HK-2 (cell line): ENCODE measurements around the gene BTBD17.
A peak's percentile ranks its signal among the peaks of the same experiment; 100 is the strongest.
"Not testable (repeated sequence)": the region's sequence is repeated elsewhere in the genome, so short reads cannot be mapped to it uniquely, and the experiment has no call there.

Experiments
- DNase-seq: peaks from one replicate; pipeline ENCODE4 v3.0.0-alpha.2; 2018; ENCODE audit not compliant: unreplicated experiment

BTBD17 gene, protein sequence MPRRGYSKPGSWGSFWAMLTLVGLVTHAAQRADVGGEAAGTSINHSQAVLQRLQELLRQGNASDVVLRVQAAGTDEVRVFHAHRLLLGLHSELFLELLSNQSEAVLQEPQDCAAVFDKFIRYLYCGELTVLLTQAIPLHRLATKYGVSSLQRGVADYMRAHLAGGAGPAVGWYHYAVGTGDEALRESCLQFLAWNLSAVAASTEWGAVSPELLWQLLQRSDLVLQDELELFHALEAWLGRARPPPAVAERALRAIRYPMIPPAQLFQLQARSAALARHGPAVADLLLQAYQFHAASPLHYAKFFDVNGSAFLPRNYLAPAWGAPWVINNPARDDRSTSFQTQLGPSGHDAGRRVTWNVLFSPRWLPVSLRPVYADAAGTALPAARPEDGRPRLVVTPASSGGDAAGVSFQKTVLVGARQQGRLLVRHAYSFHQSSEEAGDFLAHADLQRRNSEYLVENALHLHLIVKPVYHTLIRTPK

DNA sequence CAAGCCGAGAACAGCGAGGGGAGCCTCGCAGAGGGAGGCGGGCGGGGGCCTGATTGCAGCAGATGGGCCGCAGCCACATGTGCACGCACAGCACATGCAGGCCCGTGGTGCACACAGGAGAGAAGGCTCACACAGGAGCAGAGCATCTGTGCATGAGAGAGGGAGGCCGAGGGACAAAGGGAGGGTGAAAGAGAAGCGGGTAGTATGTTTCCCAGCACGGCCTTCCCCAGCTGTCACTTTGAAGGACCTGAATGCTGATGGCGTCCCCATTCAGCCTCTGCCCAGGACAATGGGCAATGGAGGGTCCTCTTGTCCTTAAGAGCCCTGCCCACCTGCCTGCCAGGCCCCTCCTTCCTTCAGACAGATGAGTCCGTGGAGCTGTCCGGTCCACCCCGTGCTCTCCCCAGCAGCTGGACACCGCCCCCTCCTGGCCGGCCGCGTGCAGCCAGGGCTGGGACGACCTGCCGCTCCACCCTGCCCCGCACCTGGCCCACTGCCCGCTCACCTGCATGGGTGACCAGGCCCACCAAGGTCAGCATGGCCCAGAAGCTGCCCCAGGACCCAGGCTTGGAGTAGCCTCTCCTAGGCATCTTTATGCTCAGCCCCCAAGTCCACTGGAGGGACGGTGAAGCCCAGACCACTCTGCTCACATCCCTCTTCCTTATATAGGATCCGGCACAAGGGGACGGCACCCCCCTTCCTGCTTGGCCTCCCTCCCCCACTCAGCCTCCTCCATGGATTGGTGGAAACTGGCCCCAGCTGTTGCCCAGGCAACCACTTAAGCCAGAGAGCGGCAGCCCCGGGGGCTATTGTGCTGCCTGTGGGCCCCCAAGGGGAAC is at the start of gene BTBD17:
BTBD17 (minus strand) TSS at position 639 of the 839 bp plus-strand sequence; CDS start at position 590, 49 bp downstream.
- peak; percentile 31 for DNase-seq

DNA sequence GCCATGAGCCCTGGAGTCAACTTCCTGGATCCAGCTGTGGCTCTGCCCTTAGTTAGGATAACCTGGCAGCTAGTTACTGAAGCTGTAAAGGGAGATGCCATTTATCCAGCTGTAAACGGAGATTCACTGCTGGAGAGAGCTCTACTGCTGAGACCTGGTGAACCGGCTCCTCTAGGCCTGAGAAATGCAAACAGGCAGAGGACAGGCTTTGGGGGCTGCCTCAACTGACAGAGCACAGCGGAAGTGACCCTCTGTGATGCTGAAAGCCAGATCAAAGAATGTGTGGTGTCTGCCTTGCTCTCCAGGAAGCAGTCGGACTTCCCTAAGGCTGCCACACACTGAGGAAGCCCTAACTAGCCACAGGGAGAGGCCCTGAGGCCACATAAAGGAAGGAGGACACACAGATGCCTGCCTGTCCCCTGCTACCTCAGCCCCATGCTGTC is 48.4 kb upstream of the BTBD17 start:
- DNase-seq: no peak

DNA sequence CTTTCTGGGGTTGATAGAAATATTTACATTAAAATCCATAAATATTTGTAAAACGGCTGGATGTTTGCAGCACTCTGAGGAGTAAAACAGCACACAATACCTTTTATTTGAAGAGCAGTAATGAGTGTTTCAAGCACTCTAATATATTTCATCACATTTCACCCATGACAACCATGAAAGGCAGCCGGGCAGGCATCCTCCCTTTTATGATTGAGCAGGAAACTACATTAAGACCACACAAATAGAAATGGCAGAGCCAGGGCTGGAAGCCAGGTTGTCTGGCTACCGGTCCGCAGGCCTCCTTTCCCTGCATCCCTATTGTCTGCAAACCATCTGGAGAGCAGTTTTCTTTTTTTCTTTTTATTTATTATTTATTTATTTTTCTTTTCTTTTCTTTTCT is 47.1 kb upstream of the BTBD17 start:
- DNase-seq: no peak

DNA sequence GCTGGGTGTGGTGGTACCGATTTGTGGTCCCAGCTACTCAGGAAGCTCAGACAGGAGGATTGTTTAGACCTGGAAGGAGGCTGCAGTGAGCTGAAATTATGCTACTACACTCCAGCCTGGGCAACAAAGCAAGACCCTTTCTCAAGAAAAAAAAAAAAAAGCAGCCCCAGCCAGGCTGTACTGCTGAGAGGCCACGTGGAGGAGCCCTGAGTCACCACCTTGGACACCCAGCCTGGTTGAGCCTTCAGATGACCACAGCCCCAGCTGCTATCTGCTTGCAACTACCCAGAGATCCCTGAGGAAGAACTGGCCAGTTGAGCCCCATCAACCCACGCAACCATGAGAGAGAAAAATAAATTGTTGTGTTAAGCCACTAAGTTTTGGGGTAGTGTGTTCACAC is 46.6 kb upstream of the BTBD17 start:
- peak; percentile 54 for DNase-seq

DNA sequence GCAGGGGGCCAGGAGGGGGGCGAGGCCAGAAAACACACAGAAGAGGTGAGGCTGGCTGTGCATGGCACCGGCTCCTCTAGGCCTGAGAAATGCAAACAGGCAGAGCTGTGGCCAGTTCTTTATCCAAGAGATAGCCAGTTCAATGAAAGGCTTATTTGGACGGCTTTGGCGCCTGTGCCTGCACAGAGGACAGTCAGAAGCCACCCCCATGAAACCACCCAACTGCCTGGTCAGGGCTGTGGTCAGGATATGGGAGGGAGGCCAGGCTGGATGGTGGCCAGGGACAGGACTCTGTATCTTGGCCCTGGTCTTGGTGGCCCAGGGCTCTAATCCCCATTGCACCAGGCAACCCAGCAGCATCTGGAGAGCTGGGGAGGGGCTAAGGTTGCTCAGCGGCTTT is 45.7 kb upstream of the BTBD17 start:
- no peak for DNase-seq

DNA sequence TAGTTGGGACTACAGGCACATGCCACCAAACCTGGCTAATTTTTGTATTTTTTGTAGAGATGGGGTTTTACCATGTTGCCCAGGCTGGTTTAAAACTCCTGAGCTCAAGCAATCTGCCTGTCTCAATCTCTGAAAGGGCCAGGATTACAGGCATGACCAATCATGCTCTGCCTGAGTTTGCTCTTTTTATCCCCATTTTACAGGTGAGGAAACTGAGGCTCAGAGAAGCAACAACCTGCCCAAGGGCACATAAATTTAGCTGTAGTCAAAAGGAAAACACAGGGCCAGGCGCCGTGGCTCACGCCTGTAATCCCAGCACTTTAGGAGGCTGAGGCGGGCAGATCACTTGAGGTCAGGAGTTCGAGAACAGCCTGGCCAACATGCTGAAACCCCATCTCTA is 43.6 kb upstream of the BTBD17 start:
- DNase-seq: not testable (repeated sequence)

DNA sequence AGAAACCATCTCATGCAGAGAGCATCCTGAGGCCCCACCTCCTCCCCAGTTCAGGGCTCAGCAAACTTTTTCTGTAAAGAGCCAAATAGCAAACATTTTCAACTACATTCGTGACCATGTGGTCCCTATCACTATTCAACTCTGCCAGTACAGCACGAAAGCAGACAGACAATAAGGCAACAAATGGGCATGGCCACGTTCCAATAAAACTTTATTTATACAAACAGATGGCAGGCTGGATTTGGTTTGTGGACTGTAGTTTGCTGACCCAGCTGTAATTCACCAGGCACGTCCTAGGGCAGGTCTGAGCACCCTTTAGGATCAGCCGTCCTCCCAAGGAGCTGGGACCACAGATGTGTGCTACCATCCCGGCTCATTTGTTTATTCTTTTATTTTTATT is 43.1 kb upstream of the BTBD17 start:
- no peak for DNase-seq

DNA sequence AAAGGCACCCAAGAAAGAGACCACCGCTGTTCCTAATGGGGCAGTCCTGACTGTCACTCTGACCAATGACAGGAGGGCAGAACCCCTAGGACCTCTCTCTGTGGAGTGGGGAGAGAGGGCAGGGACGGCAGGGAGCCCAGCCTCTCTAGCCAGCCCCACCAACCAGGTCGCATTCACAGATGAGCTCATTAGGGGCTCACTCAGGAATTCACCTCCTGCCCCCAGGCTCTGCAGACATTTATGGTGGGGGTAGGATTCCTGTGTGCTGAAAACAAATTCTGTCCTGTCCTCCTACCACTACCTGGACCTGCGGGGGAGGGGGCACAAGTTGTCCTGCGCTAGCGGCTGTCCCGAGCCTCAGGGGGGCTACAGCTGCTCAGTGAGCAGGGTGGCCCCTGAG is 42.5 kb upstream of the BTBD17 start:
- no peak for DNase-seq

DNA sequence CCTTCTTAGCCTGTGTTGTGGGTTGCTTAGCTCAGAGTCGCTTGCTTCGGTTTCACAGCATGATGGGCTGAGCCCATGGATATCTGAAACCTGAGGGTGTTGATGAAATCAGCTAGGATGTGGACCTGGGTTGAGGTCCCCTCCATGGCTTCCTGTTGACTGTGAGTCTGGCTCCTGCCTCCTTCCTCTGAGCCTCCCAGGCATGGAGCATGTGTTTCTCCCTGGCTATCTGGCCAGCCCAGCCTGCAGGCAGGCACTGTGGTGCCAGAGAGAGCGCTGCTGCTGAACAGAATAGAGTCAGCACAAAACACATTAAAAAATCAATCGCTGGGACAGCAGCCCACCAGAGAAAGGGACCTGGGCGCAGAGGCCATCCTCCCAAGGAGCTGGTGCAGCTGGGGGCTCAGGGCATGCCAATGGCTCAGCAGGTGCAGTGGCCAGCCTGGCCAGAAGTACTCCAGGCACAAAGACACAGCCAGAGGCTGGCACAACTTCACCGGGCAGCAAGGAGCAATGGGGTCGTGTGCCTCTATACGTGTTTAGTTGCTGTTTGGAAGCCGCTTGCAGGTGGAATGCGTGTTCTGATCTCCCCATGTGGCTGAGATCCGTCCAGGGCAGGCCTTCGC is 42.0 kb upstream of the BTBD17 start:
- DNase-seq: no peak

DNA sequence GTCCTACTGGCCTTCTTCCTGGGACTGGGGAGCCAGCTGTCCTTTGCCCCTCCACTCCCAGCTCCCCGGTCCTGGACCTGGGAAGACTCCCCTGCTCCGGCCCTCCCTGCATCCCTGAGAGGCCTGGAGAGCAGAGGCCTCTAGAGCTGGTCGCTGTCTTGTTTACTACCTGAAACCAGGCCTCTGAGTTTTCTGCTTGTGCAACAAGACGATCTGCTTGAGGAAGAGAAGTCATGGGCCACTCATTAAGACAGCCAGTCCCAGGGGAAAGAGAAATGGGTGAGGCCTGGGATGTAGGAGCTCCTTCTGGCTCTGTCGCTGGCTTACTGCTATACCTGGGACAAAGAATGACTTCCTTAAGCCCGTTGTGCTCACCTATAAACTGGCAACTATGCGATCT is 40.4 kb upstream of the BTBD17 start:
- no peak for DNase-seq

DNA sequence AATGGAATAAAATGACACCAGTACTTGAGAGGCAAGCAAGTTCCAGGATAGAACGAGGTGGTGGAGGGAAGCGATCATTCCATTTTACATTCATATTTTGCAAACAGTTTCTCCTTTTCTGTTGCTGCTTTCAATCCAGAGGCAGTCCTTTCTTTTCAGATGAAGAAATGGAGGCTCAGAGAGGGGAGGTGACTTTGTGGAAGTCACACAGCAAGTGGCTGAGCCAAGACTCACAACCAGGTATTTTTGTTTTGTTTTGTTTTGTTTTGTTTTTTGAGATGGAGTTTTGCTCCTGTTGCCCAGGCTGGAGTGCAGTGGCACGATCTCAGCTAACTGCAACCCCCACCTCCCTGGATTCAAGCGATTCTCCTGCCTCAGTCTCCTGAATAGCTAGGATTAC is 34.9 kb upstream of the BTBD17 start:
- no peak for DNase-seq

DNA sequence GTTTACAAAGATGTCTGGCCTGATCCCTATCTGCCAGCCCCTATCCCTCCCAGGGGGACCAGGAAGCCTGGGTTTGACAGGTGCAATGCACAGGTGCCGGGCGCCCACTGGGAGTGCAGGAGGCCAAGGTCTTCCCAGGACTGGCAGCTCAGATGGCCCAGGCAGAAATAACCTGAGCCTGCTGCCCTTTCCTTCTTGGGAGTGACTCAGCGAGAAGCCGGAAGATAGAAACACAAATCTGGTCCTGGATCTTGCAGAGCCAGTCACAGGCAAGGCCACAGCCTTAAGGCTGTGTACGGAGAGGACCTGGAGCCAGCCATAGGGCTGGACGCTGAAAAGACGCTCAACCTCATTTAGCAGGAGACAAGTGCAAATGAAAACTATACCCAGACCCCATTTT is 33.3 kb upstream of the BTBD17 start:
- DNase-seq: no peak

DNA sequence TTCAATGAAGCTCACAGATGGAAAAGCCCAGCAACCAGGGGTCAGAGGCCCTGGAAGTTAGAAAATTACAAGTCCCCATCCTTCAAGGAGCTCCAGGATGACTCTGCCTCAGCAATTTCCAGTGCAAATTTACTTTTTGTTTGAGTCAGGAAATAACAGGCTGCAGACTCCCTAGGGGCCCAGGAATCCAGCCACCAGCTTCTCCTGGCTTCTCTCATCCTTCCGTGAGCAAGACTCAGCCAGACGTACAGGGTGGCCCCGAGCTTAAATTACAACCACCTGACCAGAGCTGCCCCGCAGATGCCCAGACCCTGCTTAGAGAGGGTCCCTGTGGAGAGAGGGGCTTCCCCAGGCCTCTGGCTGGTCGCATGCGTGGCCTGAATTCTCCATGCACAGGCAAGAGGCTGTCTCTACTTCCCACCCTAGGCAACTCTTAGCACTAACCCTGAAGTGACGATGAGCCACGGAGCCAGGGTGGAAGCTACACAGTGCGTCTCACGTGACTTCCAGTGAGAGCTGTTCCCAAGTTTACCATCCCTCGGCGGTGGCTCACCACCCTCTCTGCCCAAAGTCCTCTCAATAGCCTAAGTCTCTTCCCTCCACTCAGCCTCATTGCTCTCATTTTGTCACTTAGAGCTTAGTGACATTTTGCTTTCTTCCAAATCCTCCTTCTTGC is 32.7 kb upstream of the BTBD17 start:
- DNase-seq: no peak

DNA sequence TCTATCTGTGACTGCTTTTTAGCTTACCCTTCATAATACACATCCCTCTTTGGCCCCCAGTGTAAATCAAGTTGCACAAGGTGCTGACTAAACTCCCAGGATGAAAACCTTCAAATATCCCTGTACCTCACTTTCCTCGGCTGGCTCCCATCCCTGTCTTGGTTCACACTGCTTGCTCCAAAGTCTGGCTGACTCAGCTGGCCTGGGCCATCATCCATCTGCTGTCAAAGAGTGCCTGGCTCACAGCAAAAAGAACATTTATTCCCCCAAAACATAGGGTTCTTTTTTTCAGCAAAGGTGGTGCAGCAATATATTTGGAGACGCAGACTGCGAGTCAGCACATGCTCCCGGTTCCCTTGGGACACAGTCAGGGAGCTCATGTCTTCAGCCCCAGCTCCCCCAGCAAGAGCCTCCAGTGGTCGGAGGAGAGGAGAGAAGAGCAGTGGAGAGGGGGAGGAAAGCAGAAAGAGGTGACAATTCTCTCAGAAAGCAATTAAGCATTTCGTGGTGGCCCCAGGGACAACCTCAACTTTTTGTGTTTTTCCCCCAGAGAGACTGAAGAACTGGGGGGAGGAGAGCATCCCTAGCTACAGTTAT is 31.8 kb upstream of the BTBD17 start:
- no peak for DNase-seq

DNA sequence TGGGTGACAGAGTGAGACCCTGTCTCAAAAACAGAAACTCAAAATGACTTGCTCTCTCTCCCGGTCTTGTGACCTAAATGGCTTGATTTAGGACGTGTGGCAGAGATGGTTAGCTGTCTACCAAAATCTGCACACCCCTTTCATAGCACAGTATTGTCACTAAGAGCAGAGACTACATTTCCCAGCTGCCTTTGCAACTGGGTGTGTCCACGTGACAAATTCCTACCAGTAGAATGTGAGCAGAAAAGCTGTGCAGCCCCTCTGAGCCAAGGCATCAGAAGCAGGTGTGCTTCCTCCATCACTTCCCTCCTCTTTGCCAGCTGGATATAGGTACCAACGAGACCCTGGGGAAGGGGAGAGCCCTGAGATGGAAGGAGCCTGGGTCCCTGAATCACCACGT is 31.2 kb upstream of the BTBD17 start:
- DNase-seq: no peak

DNA sequence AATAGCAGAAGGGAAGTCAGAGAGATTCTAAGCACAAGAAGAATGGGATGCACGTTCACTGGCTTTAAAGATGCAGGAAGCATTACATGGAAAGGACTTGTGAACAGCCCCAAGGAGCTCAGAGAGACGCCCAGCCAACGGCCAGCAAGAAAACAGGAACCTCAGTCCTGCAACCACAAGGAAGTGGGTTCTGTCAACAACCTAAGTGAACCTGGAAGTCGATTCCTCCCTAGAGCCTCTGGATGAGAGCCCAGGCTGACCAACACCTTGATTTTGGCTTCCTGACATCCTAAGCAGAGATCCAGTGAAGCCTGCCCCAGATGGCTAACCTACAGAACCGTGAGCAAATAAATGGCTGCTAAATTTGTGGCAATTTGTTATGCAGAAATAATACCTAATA is 30.1 kb upstream of the BTBD17 start:
- no peak for DNase-seq

DNA sequence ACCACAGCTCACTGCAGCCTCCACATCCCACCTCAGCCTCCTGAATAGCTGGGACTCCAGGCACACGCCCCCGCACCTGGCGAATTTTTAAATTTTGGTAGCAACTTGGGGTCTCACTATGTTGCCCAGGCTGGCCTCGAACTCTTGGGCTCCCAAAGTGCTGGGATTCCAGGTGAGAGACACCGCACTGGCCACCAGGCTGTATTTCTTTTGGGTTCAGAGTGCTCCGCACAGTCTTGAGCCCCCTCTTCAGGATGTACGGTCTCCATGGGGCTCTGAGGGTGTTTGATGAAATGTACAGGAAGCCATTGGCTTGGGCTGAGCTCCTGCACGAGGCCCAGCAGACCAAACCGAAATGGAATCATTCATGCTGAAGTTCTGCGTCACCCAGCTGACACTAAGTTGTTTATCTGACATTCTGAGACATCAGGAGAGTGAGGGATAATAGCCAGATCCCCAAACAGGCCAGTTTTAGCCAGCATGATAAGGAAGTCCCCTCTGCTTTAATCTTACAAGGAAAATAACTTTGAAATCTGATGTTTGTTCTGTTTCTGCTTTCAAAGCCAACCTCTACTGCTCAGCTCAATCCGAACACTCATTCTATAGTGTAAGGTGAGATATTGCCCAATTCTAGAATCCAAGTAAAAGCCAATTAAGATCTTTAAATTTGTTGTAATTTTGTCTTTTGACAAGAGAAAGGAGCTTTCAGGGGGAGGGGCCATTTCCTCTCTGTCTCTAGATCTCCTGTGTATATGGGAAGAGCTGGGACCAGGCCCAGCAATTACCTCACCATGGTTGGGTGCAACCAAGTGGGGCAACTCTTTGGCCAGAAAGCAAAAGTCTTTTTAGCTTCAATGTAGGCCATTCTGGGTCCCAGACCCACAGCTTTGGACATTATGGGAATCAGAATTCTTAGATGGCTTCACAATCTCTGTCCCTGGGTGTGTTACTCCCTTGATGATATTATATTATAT is 29.3 kb upstream of the BTBD17 start:
- no peak for DNase-seq

DNA sequence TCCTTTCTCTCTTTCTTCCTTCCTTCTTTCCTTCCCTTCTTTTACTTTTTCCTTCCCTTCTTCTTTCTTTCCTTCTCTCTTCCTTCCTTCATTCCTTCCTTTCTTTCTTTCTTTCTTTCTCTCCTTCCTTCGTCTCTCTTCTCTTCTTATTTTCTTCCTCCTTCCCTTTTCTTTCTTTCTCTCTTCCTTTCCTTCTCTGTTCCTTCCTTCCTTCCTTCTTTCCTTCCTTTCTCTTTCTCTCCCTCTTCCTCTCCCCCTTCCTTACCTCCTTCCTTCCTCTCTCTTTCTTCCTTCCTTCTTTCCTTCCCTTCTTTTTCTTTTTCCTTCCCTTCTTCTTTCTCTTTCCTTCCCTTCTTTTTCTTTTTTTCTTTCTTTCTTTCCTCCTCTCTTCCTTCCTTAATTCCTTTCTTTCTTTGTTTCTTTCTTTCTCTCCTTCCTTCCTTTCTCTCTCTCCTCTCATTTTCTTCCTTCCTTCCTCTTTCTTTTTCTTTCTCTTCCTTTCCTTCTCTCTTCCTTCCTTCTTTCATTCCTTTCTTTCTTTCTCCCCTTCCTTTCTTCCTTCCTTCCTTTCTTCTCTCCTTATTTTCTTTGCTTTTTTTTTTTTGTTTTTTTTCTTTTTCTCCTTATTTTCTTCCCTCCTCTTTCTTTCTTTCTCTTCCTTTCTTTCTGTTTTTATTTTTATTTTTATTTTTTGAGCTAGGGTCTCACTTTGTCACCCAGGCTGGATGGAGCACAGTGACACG is 28.4 kb upstream of the BTBD17 start:
- DNase-seq: no peak

DNA sequence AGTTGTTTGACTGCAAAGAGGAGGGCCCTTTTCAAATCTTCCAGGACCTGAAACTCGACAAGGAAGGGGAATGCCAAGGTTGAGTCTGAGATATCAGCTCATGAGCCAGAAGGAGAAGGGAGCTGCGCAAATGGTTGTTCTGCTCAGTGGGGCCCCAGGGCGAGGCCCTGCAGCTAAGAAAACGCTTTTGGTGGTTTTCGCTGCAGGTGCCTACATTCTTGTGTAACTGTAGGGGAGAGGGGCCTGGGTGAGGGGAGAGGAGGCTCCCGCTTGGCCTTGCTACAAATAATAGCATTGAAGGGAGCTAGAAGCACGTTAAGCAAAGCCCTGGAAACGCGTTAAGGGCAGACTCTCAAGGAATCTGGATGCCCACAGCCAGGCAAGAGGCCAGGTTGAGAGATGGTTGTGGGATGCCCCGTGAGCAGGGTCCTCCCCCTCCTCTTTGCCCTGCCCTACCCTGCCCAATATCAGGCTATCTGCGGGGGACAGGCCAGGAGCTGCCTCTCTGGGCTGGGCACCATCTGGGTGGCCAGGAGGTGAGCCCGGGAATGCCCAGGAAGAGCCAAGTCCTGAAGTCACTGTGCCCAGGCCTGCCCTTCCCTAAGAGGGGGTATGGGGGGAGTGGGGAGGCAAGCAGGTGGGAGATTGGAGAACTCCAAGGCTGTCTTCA is 27.6 kb upstream of the BTBD17 start:
- no peak for DNase-seq
